PC-9 (cell line): ENCODE results near the gene RABL3.

ENCODE experiments used
- EZH2 ChIP-seq: fragments of 200-600 bp; sonication (generic); IDR thresholded peaks from 2 replicates; pipeline ENCODE4 v1.8.0; 2017; ENCODE audit warnings: antibody characterized with exemption, low read depth
- TF ChIP-seq, protein P1 (sequence below): fragments of 200-600 bp; sonication (generic); conservative IDR thresholded peaks from 2 replicates; pipeline ENCODE4 v1.6.1; 2017; ENCODE audit warnings: mixed run types, antibody characterized with exemption, mild to moderate bottlenecking, moderate library complexity

DNA sequence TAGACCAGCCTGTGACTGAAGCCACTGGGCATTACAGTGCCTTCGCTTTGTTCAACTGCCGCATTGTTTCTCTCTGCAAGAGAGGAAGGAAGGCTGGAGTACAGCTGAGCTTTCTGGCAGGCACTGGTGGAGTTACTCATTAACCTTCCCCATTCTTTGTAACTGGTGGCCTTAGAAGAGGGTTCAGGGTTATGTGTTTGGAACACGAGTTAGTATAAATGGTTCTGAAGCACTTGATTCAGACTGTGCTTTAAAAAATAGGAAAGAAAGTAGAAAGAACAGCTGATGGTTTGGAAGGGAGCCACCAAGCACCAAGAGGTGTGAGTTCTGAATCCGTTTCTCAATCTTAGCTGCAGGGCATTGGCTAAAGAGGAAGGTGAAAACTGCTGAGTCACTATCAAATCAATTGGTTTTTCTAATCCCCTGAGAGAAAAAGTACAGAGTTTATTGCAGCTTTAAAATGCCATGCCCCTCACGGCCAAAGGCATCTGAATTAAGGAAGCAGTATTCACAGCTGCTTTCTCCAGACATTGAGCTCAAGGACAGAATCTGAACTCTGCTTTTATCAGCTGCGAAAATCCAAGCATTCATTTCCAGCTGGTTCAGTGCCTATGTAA, 63.9 kb downstream of the RABL3 start:
- TF ChIP-seq, protein P1, sequence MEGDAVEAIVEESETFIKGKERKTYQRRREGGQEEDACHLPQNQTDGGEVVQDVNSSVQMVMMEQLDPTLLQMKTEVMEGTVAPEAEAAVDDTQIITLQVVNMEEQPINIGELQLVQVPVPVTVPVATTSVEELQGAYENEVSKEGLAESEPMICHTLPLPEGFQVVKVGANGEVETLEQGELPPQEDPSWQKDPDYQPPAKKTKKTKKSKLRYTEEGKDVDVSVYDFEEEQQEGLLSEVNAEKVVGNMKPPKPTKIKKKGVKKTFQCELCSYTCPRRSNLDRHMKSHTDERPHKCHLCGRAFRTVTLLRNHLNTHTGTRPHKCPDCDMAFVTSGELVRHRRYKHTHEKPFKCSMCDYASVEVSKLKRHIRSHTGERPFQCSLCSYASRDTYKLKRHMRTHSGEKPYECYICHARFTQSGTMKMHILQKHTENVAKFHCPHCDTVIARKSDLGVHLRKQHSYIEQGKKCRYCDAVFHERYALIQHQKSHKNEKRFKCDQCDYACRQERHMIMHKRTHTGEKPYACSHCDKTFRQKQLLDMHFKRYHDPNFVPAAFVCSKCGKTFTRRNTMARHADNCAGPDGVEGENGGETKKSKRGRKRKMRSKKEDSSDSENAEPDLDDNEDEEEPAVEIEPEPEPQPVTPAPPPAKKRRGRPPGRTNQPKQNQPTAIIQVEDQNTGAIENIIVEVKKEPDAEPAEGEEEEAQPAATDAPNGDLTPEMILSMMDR = no peak
- no peak for TF ChIP-seq EZH2
